SK-N-SH (cell line): Measurements from ENCODE around the gene FAM227A.

ENCODE experiments used
- ELF1 ChIP-seq: IDR thresholded peaks from 2 replicates; pipeline ENCODE4 v1.4.0; 2012
- EZH2phosphoT487 ChIP-seq: fragments of 200-600 bp; sonication (generic); IDR thresholded peaks from 2 replicates; pipeline ENCODE4 v1.6.1; 2017; ENCODE audit warnings: low read depth, mixed run types, mild to moderate bottlenecking, antibody characterized with exemption, moderate library complexity, borderline replicate concordance
- NFIC ChIP-seq: IDR thresholded peaks from 2 replicates; pipeline ENCODE4 v1.4.0; 2012; ENCODE audit warnings: borderline replicate concordance
- NRF1 ChIP-seq: IDR thresholded peaks from 2 replicates; pipeline ENCODE4 v1.6.1; 2012; ENCODE audit warnings: low read depth, mild to moderate bottlenecking, low read length
- POLR2AphosphoS5 ChIP-seq: IDR thresholded peaks from 2 replicates; pipeline ENCODE4 v1.6.1; 2012; ENCODE audit warnings: low read depth, low read length
- RAD21 ChIP-seq: IDR thresholded peaks from 2 replicates; pipeline ENCODE4 v1.6.1; 2012; ENCODE audit warnings: mild to moderate bottlenecking, low read length
- RFX5 ChIP-seq: IDR thresholded peaks from 2 replicates; pipeline ENCODE4 v1.6.1; 2012; ENCODE audit warnings: mild to moderate bottlenecking, improper control_type of control experiment, low read length
- RXRA ChIP-seq: IDR thresholded peaks from 2 replicates; pipeline ENCODE4 v1.4.0; 2012; ENCODE audit warnings: low read depth, mild to moderate bottlenecking, borderline replicate concordance
- SMC3 ChIP-seq: IDR thresholded peaks from 2 replicates; pipeline ENCODE4 v1.6.1; 2012; ENCODE audit warnings: low read depth, low read length, improper control_type of control experiment
- TAF1 ChIP-seq: IDR thresholded peaks from 2 replicates; pipeline ENCODE4 v1.6.1; 2012; ENCODE audit warnings: low read depth, mild to moderate bottlenecking, low read length, moderate library complexity, borderline replicate concordance
- YY1 ChIP-seq: IDR thresholded peaks from 2 replicates; pipeline ENCODE4 v1.4.0; 2012; ENCODE audit warnings: low read depth, mild to moderate bottlenecking
- TF ChIP-seq, protein P1 (sequence below): fragments of 200-600 bp; sonication (generic); IDR thresholded peaks from 2 replicates; pipeline ENCODE4 v1.6.1; 2017; ENCODE audit warnings: antibody characterized with exemption, mild to moderate bottlenecking, moderate library complexity
- TF ChIP-seq, protein P2 (sequence below): fragments of 150-350 bp; IDR thresholded peaks from 2 replicates; pipeline ENCODE4 v1.6.1; 2017; ENCODE audit warnings: antibody characterized with exemption, low read length, low read depth, borderline replicate concordance
- TF ChIP-seq, protein P3 (sequence below): IDR thresholded peaks from 2 replicates; pipeline ENCODE4 v1.4.0; 2012; ENCODE audit warnings: low read depth

DNA sequence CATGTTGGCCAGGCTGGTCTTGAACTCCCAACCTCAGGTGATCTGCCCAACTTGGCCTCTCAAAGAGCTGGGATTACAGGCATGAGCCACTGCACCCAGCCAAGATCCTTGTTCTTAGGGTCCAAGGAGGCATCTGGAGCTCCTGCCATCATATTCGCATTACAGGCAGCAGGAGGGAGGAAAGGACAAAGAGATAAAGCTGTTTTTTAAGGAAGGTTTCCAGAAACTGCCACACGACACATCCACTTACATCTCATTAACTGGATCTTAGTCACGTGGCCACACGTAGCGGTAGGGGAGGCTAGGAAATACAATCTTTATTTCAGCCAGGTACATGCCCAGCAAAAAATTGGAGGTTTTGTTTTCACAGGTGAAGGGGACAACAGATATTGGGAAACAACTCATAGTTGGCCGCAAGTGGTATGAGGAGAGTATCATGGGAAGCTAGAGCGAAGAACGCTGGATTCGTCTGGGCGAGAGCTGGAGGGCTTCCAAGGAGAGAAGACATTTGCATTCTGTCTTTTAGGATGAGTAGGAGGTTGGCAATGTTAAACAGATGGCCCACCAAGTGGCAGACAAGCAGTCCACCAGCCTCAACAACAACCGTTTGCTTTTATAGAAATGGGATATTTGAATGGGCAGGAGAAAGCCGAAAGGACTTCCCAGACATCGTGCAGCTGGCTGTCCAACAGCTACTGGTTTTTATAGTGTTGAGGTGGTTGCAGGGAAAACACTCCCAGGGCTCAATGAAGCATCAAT lies 47.0 kb downstream of the FAM227A start:
- TF ChIP-seq RFX5 = no peak
- TF ChIP-seq EZH2phosphoT487 = no peak
- no peak for TF ChIP-seq POLR2AphosphoS5
- TF ChIP-seq, protein P1, sequence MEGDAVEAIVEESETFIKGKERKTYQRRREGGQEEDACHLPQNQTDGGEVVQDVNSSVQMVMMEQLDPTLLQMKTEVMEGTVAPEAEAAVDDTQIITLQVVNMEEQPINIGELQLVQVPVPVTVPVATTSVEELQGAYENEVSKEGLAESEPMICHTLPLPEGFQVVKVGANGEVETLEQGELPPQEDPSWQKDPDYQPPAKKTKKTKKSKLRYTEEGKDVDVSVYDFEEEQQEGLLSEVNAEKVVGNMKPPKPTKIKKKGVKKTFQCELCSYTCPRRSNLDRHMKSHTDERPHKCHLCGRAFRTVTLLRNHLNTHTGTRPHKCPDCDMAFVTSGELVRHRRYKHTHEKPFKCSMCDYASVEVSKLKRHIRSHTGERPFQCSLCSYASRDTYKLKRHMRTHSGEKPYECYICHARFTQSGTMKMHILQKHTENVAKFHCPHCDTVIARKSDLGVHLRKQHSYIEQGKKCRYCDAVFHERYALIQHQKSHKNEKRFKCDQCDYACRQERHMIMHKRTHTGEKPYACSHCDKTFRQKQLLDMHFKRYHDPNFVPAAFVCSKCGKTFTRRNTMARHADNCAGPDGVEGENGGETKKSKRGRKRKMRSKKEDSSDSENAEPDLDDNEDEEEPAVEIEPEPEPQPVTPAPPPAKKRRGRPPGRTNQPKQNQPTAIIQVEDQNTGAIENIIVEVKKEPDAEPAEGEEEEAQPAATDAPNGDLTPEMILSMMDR = no peak
- TF ChIP-seq YY1 = no peak
- TF ChIP-seq, protein P2, sequence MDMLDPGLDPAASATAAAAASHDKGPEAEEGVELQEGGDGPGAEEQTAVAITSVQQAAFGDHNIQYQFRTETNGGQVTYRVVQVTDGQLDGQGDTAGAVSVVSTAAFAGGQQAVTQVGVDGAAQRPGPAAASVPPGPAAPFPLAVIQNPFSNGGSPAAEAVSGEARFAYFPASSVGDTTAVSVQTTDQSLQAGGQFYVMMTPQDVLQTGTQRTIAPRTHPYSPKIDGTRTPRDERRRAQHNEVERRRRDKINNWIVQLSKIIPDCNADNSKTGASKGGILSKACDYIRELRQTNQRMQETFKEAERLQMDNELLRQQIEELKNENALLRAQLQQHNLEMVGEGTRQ = no peak
- TF ChIP-seq, protein P3, sequence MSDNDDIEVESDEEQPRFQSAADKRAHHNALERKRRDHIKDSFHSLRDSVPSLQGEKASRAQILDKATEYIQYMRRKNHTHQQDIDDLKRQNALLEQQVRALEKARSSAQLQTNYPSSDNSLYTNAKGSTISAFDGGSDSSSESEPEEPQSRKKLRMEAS = no peak
- TF ChIP-seq ELF1 = no peak
- no peak for TF ChIP-seq SMC3
- no peak for TF ChIP-seq NRF1
- TF ChIP-seq RAD21 = no peak
- no peak for TF ChIP-seq TAF1
- no peak for TF ChIP-seq RXRA
- no peak for TF ChIP-seq NFIC
